Keratinocyte (primary cell): ENCODE results near the gene SMG1.
"Not testable (repeated sequence)": the region's sequence is repeated elsewhere in the genome, so short reads cannot be mapped to it uniquely, and the experiment has no call there.

Experiments used
- CTCF ChIP-seq, 3 experiments: IDR thresholded peaks in 1 of 3; conservative IDR thresholded peaks in 1 of 3; optimal IDR thresholded peaks in 1 of 3; 2 replicates in 2 of 3; 3 replicates in 1 of 3; pipeline versions ENCODE3 to v1.5.1; 2011; ENCODE audit warnings: low read length in 3 of 3, mild to moderate bottlenecking in 3 of 3, moderate library complexity in 2 of 3, control low read depth in 1 of 3, inconsistent platforms in 1 of 3; ENCODE audit not compliant: insufficient read depth in 2 of 3; ENCODE audit errors: extremely low read depth in 1 of 3
- EZH2 ChIP-seq: IDR thresholded peaks from one replicate; pipeline ENCODE4 v1.6.1; 2012; ENCODE audit warnings: inconsistent platforms, mild to moderate bottlenecking, low read length, moderate library complexity

- TF ChIP-seq CTCF (optimal IDR thresholded peaks at IDR 0.05 in 1 of 3, IDR thresholded peaks at IDR 0.05 in 1 of 3, conservative IDR thresholded peaks at IDR 0.05 in 1 of 3; ENCODE audit: extremely low read depth in 1 of 3, insufficient read depth in 2 of 3, low read length in 3 of 3); EZH2: not testable (repeated sequence)
Observed at GRCh38 chr16:18901194-18901593, 25.0 kb downstream of the SMG1 start.
